Measurements from ENCODE around the gene CPD. TPM values are rescaled to one million over a fixed set of nuclear protein-coding genes. Genes with fewer than 3 reads are reported as not detected.

CPD gene
- total RNA-seq: 10 to 100 TPM; 67.3 to 94.5 (median 85.9) TPM
- 59.5 TPM for total RNA-seq (2013)

DNA sequence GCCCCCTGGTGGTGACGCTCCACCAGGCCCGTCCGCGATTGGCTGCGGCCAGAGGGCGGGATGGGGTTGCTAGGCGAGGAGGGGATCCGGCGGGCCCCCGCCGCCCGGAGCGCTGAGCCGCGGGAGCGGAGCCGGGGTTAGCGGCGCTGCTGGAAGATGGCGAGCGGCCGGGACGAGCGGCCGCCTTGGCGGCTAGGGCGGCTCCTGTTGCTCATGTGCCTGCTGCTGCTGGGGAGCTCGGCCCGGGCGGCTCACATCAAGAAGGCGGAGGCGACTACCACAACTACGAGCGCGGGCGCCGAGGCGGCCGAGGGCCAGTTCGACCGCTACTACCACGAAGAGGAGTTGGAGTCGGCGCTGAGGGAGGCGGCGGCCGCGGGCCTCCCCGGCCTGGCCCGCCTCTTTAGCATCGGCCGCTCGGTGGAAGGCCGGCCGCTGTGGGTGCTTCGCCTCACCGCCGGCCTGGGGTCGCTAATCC is at the start of gene CPD:
Gene CPD (plus strand): TSS at position 103 of the 478 bp plus-strand sequence. CDS start 54 bp downstream, at position 157.
- WGBS (ENCODE audit: insufficient coverage): under 1% methylated on average over 59 of the region's 59 CpGs
- Histone ChIP-seq H3K4me1 (ENCODE audit: control insufficient read depth, insufficient read depth, low read length) (peaks cover 21% of the 10 kb centered on the region), H3K9me3 (ENCODE audit: control insufficient read depth, insufficient read depth, low read length) (no peaks in the 10 kb centered on the region), H3K27ac (ENCODE audit: low read length) (peak within 1 kb of the TSS; percentile 81), H3K27me3 (ENCODE audit: control insufficient read depth, insufficient read depth, low read length) (no peaks in the 10 kb centered on the region), H3K4me3 (ENCODE audit: low read length) (peak within 1 kb of the TSS; percentile 83), H3K36me3 (ENCODE audit: control insufficient read depth, insufficient read depth, low read length) (no peaks in the 10 kb centered on the region)
- H3K9me3 Mint-ChIP-seq: no peaks in the 10 kb centered on the region
- H3K27me3 Mint-ChIP-seq (ENCODE audit: low read depth in 2 of 2): peaks cover 0 to 6% of the 10 kb centered on the region in 2 donors
- intact Hi-C loops (cut with micrococcal nuclease): loop anchor here (1.0 to 5.0 kb wide), 3 partner anchors 16 to 87 kb away; partner anchors contain the start of gene BLMH
- TF ChIP-seq, protein P1, sequence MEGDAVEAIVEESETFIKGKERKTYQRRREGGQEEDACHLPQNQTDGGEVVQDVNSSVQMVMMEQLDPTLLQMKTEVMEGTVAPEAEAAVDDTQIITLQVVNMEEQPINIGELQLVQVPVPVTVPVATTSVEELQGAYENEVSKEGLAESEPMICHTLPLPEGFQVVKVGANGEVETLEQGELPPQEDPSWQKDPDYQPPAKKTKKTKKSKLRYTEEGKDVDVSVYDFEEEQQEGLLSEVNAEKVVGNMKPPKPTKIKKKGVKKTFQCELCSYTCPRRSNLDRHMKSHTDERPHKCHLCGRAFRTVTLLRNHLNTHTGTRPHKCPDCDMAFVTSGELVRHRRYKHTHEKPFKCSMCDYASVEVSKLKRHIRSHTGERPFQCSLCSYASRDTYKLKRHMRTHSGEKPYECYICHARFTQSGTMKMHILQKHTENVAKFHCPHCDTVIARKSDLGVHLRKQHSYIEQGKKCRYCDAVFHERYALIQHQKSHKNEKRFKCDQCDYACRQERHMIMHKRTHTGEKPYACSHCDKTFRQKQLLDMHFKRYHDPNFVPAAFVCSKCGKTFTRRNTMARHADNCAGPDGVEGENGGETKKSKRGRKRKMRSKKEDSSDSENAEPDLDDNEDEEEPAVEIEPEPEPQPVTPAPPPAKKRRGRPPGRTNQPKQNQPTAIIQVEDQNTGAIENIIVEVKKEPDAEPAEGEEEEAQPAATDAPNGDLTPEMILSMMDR (IDR thresholded peaks at IDR 0.05): no peak
- H3K36me3 Mint-ChIP-seq: no peaks in the 10 kb centered on the region
- H3K27ac Mint-ChIP-seq: peak within 1 kb of the TSS; percentile 83 to 93
- peak; percentile 90 to 97 (median 92) for ATAC-seq
- H3K4me3 Mint-ChIP-seq: peak within 1 kb of the TSS; percentile 93
- DNase-seq: peak; percentile 98
- H3K4me1 Mint-ChIP-seq: peaks cover 54 to 59% of the 10 kb centered on the region in 2 donors

DNA sequence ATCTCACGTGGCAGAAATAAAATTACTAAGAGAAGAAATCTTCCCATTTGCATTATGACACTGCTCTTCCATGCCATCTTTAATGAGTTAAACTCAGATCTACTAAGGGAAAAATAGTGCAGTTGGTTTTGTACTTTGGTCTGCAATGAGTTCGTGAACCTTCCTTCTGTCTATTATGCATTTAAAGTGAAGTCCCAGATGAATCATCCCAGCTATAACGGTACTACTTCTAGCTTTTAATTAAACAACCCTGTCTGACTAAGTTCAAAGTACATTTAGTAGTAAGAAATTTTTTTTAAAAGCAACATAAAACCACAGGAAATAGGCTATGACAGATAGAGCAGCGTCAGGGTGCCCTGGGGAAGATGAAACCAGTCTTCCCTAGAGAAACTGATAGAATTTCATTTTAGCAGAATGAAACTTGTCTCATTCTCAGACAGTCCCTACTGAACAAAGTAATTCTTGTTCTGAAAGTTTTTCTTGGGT is 46.6 kb upstream of the CPD start:
- H3K4me3 Mint-ChIP-seq: peak overlapping the region; percentile 60
- peaks cover 21 to 29% of the 10 kb centered on the region in 2 donors for H3K4me1 Mint-ChIP-seq
- Histone ChIP-seq H3K9me3 (ENCODE audit: control insufficient read depth, insufficient read depth, low read length) (no peaks in the 10 kb centered on the region), H3K4me1 (ENCODE audit: control insufficient read depth, insufficient read depth, low read length) (peaks cover 5% of the 10 kb centered on the region), H3K36me3 (ENCODE audit: control insufficient read depth, insufficient read depth, low read length) (no peaks in the 10 kb centered on the region), H3K4me3 (ENCODE audit: low read length) (no peak overlapping the region), H3K27me3 (ENCODE audit: control insufficient read depth, insufficient read depth, low read length) (no peaks in the 10 kb centered on the region), H3K27ac (ENCODE audit: low read length) (peak overlapping the region; percentile 56)
- no peaks in the 10 kb centered on the region for H3K36me3 Mint-ChIP-seq
- ATAC-seq (peak; percentile 80 to 85 (median 83)), DNase-seq (peak in 1 of 2 donors; percentile 81)
- intact Hi-C loops (cut with micrococcal nuclease): no loop called here
- 0% methylated on average over 2 of the region's 4 CpGs for WGBS (ENCODE audit: insufficient coverage)
- TF ChIP-seq, protein P1 (IDR thresholded peaks at IDR 0.05): no peak
- no peaks in the 10 kb centered on the region for H3K9me3 Mint-ChIP-seq
- no peaks in the 10 kb centered on the region for H3K27me3 Mint-ChIP-seq (ENCODE audit: low read depth in 2 of 2)
- peak overlapping the region; percentile 71 to 85 for H3K27ac Mint-ChIP-seq

DNA sequence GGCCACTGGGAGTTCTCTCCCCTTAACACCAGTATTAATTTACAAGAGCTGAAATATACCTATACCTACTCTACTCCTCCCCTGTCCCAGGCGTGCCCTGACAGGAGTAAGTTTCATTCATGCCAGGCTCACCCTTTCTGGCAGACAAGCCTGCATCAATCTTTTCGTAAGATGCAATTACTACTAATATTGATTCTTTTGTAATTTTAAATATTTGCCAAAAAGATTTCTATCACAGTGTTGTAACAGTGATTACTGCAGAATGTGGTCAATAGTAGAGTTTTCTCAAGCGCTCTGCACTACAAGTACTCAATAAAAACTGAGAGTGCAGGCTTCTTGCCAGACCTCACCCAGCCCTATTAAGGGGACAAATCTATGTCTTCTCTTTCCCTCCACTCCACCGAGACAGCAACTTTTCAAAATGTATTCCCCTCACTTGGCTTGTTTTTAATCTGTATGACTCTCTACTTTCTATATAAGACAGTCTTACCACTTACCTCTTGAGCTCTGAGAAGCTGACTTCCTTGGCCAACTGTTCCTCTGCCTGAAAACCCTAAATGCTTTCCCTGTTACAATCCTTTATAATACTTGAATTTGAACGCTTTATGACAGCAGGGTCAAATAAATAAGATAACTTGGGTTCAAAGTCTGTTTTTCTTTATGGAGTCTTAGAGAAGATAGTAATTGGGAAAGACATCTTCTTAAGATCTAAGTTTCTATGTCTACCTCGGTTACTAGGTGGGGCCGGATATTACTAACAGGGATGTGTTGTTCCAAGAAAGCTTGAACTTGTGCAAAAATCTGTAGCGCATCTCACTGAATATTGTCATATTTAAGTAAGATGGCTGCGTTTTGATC is 45.0 kb upstream of the CPD start, which contains the start of gene TMIGD1:
Gene TMIGD1 (minus strand): TSS at position 555 of the 858 bp plus-strand sequence. CDS start 1,924 bp downstream, outside the sequence.
- Histone ChIP-seq H3K27me3 (ENCODE audit: control insufficient read depth, insufficient read depth, low read length) (no peaks in the 10 kb centered on the region), H3K4me3 (ENCODE audit: low read length) (no peak within 1 kb of the TSS), H3K36me3 (ENCODE audit: control insufficient read depth, insufficient read depth, low read length) (no peaks in the 10 kb centered on the region), H3K9me3 (ENCODE audit: control insufficient read depth, insufficient read depth, low read length) (no peaks in the 10 kb centered on the region), H3K4me1 (ENCODE audit: control insufficient read depth, insufficient read depth, low read length) (peaks cover 5% of the 10 kb centered on the region), H3K27ac (ENCODE audit: low read length) (no peak within 1 kb of the TSS)
- H3K4me3 Mint-ChIP-seq: peak within 1 kb of the TSS; percentile 11
- H3K4me1 Mint-ChIP-seq: peaks cover 21 to 29% of the 10 kb centered on the region in 2 donors
- TF ChIP-seq, protein P1 (IDR thresholded peaks at IDR 0.05): no peak
- intact Hi-C loops (cut with micrococcal nuclease): no loop called here
- H3K9me3 Mint-ChIP-seq: no peaks in the 10 kb centered on the region
- no peak for ATAC-seq
- no peak for DNase-seq
- no peaks in the 10 kb centered on the region for H3K27me3 Mint-ChIP-seq (ENCODE audit: low read depth in 2 of 2)
- H3K27ac Mint-ChIP-seq: peak within 1 kb of the TSS; percentile 71 to 85
- WGBS (ENCODE audit: insufficient coverage): 98% methylated on average over 8 of the region's 9 CpGs
- H3K36me3 Mint-ChIP-seq: no peaks in the 10 kb centered on the region
